ENCODE results near the gene TTC12.

Gene TTC12, protein sequence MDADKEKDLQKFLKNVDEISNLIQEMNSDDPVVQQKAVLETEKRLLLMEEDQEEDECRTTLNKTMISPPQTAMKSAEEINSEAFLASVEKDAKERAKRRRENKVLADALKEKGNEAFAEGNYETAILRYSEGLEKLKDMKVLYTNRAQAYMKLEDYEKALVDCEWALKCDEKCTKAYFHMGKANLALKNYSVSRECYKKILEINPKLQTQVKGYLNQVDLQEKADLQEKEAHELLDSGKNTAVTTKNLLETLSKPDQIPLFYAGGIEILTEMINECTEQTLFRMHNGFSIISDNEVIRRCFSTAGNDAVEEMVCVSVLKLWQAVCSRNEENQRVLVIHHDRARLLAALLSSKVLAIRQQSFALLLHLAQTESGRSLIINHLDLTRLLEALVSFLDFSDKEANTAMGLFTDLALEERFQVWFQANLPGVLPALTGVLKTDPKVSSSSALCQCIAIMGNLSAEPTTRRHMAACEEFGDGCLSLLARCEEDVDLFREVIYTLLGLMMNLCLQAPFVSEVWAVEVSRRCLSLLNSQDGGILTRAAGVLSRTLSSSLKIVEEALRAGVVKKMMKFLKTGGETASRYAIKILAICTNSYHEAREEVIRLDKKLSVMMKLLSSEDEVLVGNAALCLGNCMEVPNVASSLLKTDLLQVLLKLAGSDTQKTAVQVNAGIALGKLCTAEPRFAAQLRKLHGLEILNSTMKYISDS

DNA sequence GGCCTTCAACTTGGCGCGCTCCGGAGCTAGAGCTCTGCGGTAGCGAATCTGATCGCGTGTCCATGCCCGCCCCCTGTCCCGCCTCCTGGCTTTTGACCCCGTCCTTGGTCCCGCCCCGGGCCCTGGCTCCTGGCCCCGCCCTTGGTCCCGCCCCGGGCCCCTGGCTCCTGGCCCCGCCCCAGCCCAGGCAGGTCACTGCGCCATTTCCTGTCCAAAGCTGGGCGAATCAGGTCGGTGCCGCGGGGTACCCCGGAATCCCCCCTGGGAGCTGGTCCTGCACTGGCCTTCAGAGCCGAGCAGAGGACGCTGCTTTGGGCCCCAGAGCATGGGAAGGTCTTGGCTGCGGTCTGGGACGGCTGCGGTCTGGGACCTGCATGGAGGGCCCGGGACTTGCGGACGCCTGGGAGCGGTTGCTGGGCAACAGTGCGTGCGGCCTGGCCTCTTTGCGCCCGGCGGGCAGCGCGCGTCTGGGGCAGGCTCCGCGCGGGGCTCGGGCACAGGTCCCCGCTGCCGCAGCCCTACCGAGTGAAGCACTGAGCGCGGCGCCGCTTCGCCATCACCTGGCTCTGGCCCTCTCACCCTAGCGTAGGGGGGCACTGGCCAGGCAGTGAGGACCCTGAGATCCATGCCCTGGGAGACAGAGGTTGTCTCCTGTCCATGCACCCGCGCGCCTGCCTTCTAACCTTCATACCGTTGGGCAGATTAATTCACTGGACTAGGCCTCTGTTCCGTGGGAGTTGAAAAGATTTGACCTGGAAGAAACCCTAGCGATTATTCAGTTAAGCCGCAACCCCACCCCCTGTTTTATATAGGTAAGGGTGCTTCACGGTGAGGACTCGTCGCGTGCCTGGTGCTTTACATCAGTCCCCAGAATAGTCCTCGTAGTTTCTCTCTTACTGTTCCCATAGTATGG lies at the start of gene TTC12:
TTC12 (plus strand) TSS at position 195 of the 913 bp plus-strand sequence. CDS start 1,675 bp downstream, outside the sequence.
- DNase-seq (peak; percentile 93), ATAC-seq (replicated peaks) (peak; percentile 99)
- peak within 1 kb of the TSS; percentile 88 for H3K4me3 Mint-ChIP-seq
- peak within 1 kb of the TSS; percentile 94 for H3K27ac Mint-ChIP-seq
- H3K36me3 Mint-ChIP-seq: peaks cover 18 to 28% of the 10 kb centered on the region in 2 donors
- no peaks in the 10 kb centered on the region for H3K27me3 Mint-ChIP-seq
- H3K4me1 Mint-ChIP-seq: peaks cover 12 to 14% of the 10 kb centered on the region in 2 donors
- H3K9me3 Mint-ChIP-seq: no peaks in the 10 kb centered on the region

DNA sequence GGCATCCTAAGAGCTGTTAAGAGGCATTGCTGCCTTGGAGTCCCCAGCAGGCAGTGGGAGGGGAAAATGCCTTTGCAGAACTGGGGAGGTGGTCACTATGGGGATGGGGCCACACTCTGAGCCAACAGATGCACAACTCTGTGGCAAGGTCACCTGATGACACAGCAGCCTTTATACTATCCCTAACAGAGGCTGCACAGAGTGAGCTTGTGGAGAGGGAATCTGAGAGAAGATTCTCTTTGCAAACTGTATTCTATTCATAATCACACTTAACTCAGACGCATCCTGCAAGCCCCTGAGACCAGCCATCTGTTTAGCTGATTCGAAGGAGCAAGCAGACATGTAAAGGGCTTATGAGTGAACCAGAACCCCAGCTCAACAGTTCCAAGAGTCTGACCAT lies 49.0 kb upstream of the TTC12 start:
- no peak overlapping the region for H3K27ac Mint-ChIP-seq
- H3K4me3 Mint-ChIP-seq: no peak overlapping the region
- DNase-seq (no peak), ATAC-seq (replicated peaks) (no peak)
- no peaks in the 10 kb centered on the region for H3K9me3 Mint-ChIP-seq
- H3K4me1 Mint-ChIP-seq: peaks cover 4 to 20% of the 10 kb centered on the region in 2 donors
- no peaks in the 10 kb centered on the region for H3K36me3 Mint-ChIP-seq
- peaks cover 25 to 28% of the 10 kb centered on the region in 2 donors for H3K27me3 Mint-ChIP-seq

DNA sequence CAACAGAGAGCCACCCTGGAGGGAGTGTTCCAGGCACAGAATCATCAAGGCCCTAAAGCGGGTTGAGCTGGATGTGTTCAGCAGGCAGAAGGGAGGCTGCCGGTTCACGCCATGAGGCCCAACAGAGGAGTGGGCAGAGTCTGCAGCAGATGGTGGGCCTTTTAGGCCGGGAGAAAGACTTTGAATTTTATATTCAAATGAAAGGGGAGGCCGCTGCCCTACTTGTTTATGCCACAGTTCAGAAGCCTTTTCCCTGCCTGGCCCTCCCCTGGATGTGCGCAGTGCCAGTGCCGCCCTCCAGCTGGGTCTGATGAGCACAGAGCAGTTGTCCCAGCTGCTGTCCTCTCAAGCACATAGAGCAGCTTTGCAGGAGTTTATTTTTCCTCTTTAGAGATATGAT lies 46.9 kb upstream of the TTC12 start:
- peaks cover 21 to 24% of the 10 kb centered on the region in 2 donors for H3K27me3 Mint-ChIP-seq
- H3K9me3 Mint-ChIP-seq: no peaks in the 10 kb centered on the region
- H3K4me1 Mint-ChIP-seq: peaks cover 3 to 6% of the 10 kb centered on the region in 2 donors
- H3K27ac Mint-ChIP-seq: no peak overlapping the region
- H3K36me3 Mint-ChIP-seq: no peaks in the 10 kb centered on the region
- DNase-seq (no peak), ATAC-seq (replicated peaks) (no peak)
- H3K4me3 Mint-ChIP-seq: no peak overlapping the region

DNA sequence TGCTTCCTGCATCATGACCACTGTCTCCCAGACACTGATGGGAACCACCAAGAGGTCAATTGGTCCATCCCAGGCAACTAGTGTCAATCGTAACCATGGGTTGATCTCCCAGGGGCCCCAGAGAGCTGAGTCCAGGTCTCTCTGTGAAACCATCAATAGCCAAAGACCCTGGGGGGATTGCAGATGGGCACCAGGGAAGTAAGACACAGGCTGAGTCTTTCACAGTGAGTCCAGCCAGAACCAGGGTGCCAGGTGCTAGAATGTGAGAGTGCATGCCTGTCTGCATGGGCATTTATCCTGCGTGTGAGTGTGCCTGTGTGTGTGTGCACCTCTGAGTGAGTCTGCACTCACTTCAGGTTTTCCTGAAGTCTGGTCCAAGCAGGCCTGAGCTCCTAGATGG lies 45.3 kb upstream of the TTC12 start:
- H3K9me3 Mint-ChIP-seq: no peaks in the 10 kb centered on the region
- H3K27ac Mint-ChIP-seq: no peak overlapping the region
- H3K27me3 Mint-ChIP-seq: peaks cover 18% of the 10 kb centered on the region in 2 donors
- ATAC-seq (replicated peaks) (no peak), DNase-seq (no peak)
- H3K4me1 Mint-ChIP-seq: no peaks in the 10 kb centered on the region
- no peaks in the 10 kb centered on the region for H3K36me3 Mint-ChIP-seq
- H3K4me3 Mint-ChIP-seq: no peak overlapping the region

DNA sequence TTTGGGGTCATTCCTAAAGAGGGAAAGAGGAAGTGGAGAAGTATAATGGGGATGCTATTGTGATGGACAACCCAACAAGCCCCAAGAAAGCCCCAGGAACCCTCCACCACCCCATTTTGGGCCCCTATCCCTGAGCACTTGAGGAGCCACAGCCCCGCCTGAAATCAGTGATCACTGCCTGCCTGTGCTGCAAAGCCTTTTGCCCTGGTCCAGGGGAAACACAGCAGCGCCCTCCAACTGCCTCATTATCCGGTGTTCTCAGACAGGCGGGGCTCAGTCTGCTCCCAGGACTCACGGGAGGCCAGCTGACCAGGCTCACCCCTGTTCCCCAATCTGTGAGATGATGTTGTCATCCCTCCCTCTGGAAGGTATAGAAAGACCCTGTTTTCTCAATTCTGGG lies 44.7 kb upstream of the TTC12 start:
- Mint-ChIP-seq H3K4me3 (no peak overlapping the region), H3K36me3 (no peaks in the 10 kb centered on the region), H3K4me1 (no peaks in the 10 kb centered on the region), H3K27me3 (peaks cover 16 to 18% of the 10 kb centered on the region in 2 donors), H3K27ac (no peak overlapping the region), H3K9me3 (no peaks in the 10 kb centered on the region)
- no peak for DNase-seq
- no peak for ATAC-seq (replicated peaks)

DNA sequence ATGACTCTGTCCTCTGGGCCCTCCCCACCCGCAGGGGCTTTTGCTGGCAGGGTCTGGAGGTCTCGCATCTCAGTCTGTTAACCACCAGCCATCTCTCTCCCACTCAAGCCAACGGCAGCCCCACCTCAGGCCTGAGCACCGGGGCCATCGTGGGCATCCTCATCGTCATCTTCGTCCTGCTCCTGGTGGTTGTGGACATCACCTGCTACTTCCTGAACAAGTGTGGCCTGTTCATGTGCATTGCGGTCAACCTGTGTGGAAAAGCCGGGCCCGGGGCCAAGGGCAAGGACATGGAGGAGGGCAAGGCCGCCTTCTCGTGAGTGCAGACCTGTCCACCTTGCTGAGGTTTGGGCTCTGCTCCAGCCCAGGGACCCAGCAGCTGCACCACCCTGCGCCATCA lies 44.3 kb upstream of the TTC12 start:
- DNase-seq (no peak), ATAC-seq (replicated peaks) (no peak)
- Mint-ChIP-seq H3K4me3 (no peak overlapping the region), H3K27me3 (peaks cover 16 to 20% of the 10 kb centered on the region in 2 donors), H3K27ac (no peak overlapping the region), H3K36me3 (no peaks in the 10 kb centered on the region), H3K4me1 (no peaks in the 10 kb centered on the region), H3K9me3 (no peaks in the 10 kb centered on the region)

DNA sequence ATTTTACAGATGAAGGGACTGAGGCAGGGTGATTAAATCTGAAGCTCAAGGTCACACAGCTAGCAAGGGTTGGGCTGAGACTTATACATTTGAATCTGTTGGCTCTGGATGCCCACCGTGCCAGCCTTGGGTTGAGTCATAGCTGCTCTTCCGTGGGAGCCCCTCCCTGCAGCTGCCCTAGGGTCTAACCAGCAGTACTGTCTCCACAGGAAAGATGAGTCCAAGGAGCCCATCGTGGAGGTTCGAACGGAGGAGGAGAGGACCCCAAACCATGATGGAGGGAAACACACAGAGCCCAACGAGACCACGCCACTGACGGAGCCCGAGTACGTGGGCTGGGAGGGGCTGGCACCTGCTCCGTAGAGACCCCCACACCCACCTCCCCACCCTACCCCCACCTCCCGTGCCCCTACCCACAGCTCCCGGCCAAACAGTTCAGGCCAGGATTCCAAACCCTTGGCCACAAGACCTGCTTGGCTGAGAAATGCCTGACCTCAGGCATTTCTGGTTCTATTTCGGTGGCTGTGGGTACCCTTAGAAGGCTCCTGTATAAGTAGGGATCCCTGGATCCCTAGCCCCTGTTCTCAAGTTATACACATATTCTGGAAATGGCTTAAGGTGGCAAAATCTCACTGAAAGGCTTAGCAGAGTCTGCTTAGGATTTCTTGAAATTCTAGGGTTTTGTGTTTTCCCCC lies 42.7 kb upstream of the TTC12 start:
- ATAC-seq (replicated peaks) (no peak), DNase-seq (no peak)
- H3K27ac Mint-ChIP-seq: no peak overlapping the region
- peaks cover 16 to 28% of the 10 kb centered on the region in 2 donors for H3K27me3 Mint-ChIP-seq
- H3K4me3 Mint-ChIP-seq: no peak overlapping the region
- no peaks in the 10 kb centered on the region for H3K36me3 Mint-ChIP-seq
- H3K4me1 Mint-ChIP-seq: no peaks in the 10 kb centered on the region
- no peaks in the 10 kb centered on the region for H3K9me3 Mint-ChIP-seq

DNA sequence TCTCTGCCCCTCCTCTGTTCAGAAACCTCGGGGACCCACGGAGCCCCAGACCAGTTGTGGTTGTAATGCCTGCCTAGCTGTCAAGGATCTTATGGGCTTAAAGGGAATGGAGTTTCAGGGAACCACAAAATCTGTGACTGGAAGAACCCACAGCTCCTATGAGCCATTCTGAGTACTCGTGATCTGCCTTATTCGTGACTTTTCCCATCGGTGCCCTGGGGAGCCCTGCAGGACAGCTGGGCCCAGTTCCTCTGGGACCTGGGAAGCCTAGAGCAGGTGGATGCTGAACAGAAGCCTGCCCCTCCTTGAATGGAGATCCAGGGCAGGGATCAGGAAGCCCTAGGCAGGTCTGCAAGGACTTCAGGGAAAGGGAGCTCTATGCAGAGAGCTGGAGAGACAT lies 42.1 kb upstream of the TTC12 start:
- H3K4me3 Mint-ChIP-seq: no peak overlapping the region
- no peak overlapping the region for H3K27ac Mint-ChIP-seq
- no peaks in the 10 kb centered on the region for H3K9me3 Mint-ChIP-seq
- DNase-seq: no peak
- peaks cover 10 to 23% of the 10 kb centered on the region in 2 donors for H3K27me3 Mint-ChIP-seq
- H3K36me3 Mint-ChIP-seq: no peaks in the 10 kb centered on the region
- no peak for ATAC-seq (replicated peaks)
- H3K4me1 Mint-ChIP-seq: no peaks in the 10 kb centered on the region

DNA sequence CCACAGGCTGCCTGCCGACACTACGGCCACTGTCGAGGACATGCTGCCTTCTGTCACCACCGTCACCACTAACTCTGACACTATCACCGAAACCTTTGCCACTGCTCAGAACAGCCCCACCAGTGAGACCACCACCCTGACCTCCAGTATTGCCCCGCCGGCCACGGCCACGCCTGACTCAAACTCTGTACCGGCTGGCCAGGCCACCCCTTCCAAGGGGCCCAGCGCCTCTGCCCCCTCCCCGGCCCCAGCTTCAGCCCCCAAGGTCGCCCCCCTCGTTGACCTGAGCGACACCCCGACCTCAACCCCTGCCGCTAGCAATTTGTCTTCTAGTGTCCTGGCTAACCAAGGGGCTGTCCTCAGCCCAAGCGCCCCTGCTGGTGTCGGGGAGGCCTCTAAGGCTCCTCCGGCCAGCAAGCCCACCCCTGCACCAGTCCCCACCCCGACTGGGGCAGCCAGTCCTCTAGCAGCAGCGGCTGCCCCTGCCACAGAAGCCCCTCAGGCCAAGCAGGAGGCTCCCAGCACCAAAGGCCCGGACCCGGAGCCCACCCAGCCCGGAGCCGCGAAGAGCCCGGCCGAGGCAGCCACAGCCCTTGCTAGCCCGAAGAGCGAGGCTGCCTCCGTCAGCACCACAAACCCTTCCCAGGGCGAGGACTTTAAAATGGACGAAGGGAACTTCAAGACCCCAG lies 41.3 kb upstream of the TTC12 start:
- H3K27ac Mint-ChIP-seq: no peak overlapping the region
- DNase-seq: no peak
- no peaks in the 10 kb centered on the region for H3K9me3 Mint-ChIP-seq
- H3K27me3 Mint-ChIP-seq: peaks cover 10 to 23% of the 10 kb centered on the region in 2 donors
- H3K4me3 Mint-ChIP-seq: no peak overlapping the region
- ATAC-seq (replicated peaks): no peak
- no peaks in the 10 kb centered on the region for H3K4me1 Mint-ChIP-seq
- no peaks in the 10 kb centered on the region for H3K36me3 Mint-ChIP-seq

DNA sequence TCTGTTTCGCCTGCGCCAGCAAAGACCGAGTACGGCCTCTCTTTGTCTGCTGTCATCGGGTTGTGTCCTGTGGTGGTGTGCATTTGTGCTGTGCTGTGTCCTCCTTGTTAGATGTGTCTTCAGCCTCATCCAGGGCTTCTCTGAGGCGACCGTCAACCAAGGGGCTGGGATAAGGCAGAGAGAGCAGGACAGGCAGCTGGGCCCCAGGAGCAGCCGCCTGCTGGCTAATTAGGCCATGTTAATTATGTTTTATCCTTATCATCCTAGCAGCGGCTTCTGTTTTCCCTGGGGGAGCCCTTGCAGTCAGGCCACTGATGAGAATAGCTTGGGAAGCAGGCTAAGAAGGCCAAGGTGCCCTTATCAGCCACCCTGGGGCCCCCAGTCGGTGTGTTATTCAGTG lies 40.7 kb upstream of the TTC12 start:
- Mint-ChIP-seq H3K36me3 (peaks cover 0 to 3% of the 10 kb centered on the region in 2 donors), H3K9me3 (no peaks in the 10 kb centered on the region), H3K27me3 (peaks cover 8 to 23% of the 10 kb centered on the region in 2 donors), H3K4me3 (no peak overlapping the region), H3K27ac (no peak overlapping the region), H3K4me1 (no peaks in the 10 kb centered on the region)
- DNase-seq (no peak), ATAC-seq (replicated peaks) (no peak)

DNA sequence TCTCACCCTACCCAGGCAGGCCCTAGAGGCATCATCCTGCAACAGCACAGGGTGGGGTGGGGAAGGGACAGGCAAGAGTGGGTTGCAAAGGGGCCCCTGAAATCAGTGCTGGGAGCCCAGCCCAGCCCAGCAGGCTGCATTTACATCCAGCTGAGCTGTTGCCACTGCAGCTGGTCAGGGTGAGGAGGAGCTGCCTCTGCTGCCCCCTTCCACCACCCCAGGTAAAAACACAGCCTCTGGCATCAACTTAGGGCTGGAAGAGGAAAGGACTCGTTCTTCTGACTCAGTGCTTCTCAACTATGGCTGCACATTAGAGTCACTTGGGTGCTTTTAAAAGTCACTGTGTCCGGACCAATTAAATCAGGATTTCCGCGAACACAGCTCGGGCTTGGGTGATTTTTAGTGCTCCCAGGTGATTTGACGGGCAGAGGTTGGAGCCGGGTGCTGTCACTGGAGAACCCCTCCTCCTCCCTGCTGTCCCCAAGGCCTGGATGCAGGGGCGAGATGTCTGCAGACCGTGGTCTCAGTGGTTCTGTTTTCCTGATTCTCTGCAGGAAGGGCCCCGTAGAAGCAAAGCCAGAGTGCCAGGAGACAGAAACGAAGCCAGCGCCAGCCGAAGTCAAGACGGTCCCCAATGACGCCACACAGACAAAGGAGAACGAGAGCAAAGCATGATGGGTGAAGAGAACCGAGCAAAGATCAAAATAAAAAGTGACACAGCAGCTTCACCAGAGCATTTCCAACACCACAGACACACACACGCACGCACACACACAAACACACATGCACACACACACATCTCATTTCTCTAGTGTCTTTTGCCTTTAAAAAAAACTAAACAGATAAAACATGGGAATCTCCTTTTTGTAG lies 39.4 kb upstream of the TTC12 start:
- H3K27me3 Mint-ChIP-seq: peaks cover 4 to 20% of the 10 kb centered on the region in 2 donors
- H3K4me1 Mint-ChIP-seq: no peaks in the 10 kb centered on the region
- H3K4me3 Mint-ChIP-seq: no peak overlapping the region
- no peak for ATAC-seq (replicated peaks)
- no peak for DNase-seq
- H3K36me3 Mint-ChIP-seq: peaks cover 0 to 3% of the 10 kb centered on the region in 2 donors
- no peak overlapping the region for H3K27ac Mint-ChIP-seq
- no peaks in the 10 kb centered on the region for H3K9me3 Mint-ChIP-seq

DNA sequence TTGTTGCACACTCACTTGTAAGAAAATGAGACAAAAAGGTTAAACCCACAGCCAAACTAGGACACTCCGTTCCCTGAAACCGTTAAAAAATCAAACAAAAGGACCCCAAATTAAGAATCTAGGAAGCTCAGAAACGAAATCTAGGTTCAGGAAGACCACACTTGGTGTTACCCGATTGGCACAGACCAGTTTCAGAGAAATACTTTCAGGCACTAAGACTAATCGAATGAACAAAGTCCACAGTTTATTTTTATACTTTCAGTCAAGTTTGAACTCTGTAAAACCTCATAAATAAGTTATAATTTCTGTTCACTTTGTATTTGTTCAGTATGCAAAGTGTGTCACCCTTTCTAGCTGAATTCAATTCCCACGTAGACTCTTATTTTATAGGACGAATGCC lies 38.8 kb upstream of the TTC12 start:
- ATAC-seq (replicated peaks) (no peak), DNase-seq (no peak)
- H3K4me1 Mint-ChIP-seq: no peaks in the 10 kb centered on the region
- H3K9me3 Mint-ChIP-seq: no peaks in the 10 kb centered on the region
- no peak overlapping the region for H3K4me3 Mint-ChIP-seq
- H3K36me3 Mint-ChIP-seq: peaks cover 0 to 3% of the 10 kb centered on the region in 2 donors
- H3K27me3 Mint-ChIP-seq: peaks cover 0 to 13% of the 10 kb centered on the region in 2 donors
- no peak overlapping the region for H3K27ac Mint-ChIP-seq
